Chondrocyte (in vitro differentiated cells): ENCODE measurements around the gene SHB. TPM values are rescaled to one million over a fixed set of nuclear protein-coding genes. Genes with fewer than 3 reads are reported as not detected.
A peak's percentile ranks its signal among the peaks of the same experiment; 100 is the strongest.

Experiments used
- DNase-seq: peaks from one replicate; pipeline ENCODE4 v3.0.0; 2021; ENCODE audit warnings: mixed read lengths, low spot score
- H3K27ac Mint-ChIP-seq: one replicate; pipeline ENCODE4 v1.8.0; 2021; ENCODE audit warnings: mild to moderate bottlenecking, moderate library complexity, mixed read lengths; ENCODE audit not compliant: unreplicated experiment
- H3K27me3 Mint-ChIP-seq: 2 replicates; pipeline ENCODE4 v1.8.0; 2021; ENCODE audit warnings: low read depth, mixed read lengths
- H3K36me3 Mint-ChIP-seq: 2 replicates; pipeline ENCODE4 v1.8.0; 2021; ENCODE audit warnings: low read depth, mixed read lengths
- H3K4me1 Mint-ChIP-seq: 2 replicates; pipeline ENCODE4 v1.8.0; 2021; ENCODE audit warnings: low read depth, mild to moderate bottlenecking, mixed read lengths
- H3K4me3 Mint-ChIP-seq: one replicate; pipeline ENCODE4 v1.8.0; 2021; ENCODE audit warnings: mild to moderate bottlenecking, moderate library complexity, mixed read lengths; ENCODE audit not compliant: unreplicated experiment
- H3K9me3 Mint-ChIP-seq: 2 replicates; pipeline ENCODE4 v1.8.0; 2021; ENCODE audit warnings: low read depth, mixed read lengths
- CTCF ChIP-seq: fragments of 200-600 bp; sonication (generic); IDR thresholded peaks from 2 replicates; pipeline ENCODE4 v1.5.0; 2021; ENCODE audit warnings: antibody characterized with exemption, mild to moderate bottlenecking, moderate library complexity
- total RNA-seq: library from RNA; stranded (reverse); gene quantifications from 3 replicates; pipeline ENCODE4 v1.2.1, GENCODE V29; 2021

SHB gene
- total RNA-seq, 1 donor from 2014 or later, result 23.8 TPM

- H3K4me1 Mint-ChIP-seq, result peaks cover 45% of the 10 kb centered on the region
- no peaks in the 10 kb centered on the region for H3K27me3 Mint-ChIP-seq
- H3K4me3 Mint-ChIP-seq, result no peak overlapping the region
- H3K36me3 Mint-ChIP-seq, result peaks cover 2% of the 10 kb centered on the region
- H3K27ac Mint-ChIP-seq, result no peak overlapping the region
- no peak for TF ChIP-seq CTCF
- DNase-seq, result peak; percentile 39
- no peaks in the 10 kb centered on the region for H3K9me3 Mint-ChIP-seq
These were observed 90.0 kb downstream of the SHB start for GRCh38 chr9:37978983-37979382.

- no peak overlapping the region for H3K4me3 Mint-ChIP-seq
- no peaks in the 10 kb centered on the region for H3K27me3 Mint-ChIP-seq
- no peak for DNase-seq
- H3K36me3 Mint-ChIP-seq, result peaks cover 2% of the 10 kb centered on the region
- no peaks in the 10 kb centered on the region for H3K9me3 Mint-ChIP-seq
- no peak overlapping the region for H3K27ac Mint-ChIP-seq
- H3K4me1 Mint-ChIP-seq, result peaks cover 45% of the 10 kb centered on the region
- no peak for TF ChIP-seq CTCF
These were observed 90.6 kb downstream of the SHB start for GRCh38 chr9:37978481-37978864.

GRCh38 chr9:37977851-37978480, 91.1 kb downstream of the SHB start:
- Mint-ChIP-seq H3K36me3 (peaks cover 2% of the 10 kb centered on the region), H3K4me3 (no peak overlapping the region), H3K27me3 (no peaks in the 10 kb centered on the region), H3K4me1 (peaks cover 45% of the 10 kb centered on the region), H3K27ac (no peak overlapping the region), H3K9me3 (no peaks in the 10 kb centered on the region)
- DNase-seq, result no peak
- TF ChIP-seq CTCF, result no peak

- Mint-ChIP-seq H3K27ac (peak overlapping the region; percentile 78), H3K27me3 (no peaks in the 10 kb centered on the region), H3K9me3 (no peaks in the 10 kb centered on the region), H3K4me3 (no peak overlapping the region), H3K36me3 (peaks cover 6% of the 10 kb centered on the region), H3K4me1 (peaks cover 52% of the 10 kb centered on the region)
- TF ChIP-seq CTCF, result no peak
- peak; percentile 5 for DNase-seq
These were observed 92.1 kb downstream of the SHB start for GRCh38 chr9:37976714-37977477.

GRCh38 chr9:37975639-37976038, 93.4 kb downstream of the SHB start:
- DNase-seq, result peak; percentile 27
- peak overlapping the region; percentile 49 for H3K27ac Mint-ChIP-seq
- TF ChIP-seq CTCF, result no peak
- peaks cover 52% of the 10 kb centered on the region for H3K4me1 Mint-ChIP-seq
- H3K27me3 Mint-ChIP-seq, result no peaks in the 10 kb centered on the region
- H3K9me3 Mint-ChIP-seq, result no peaks in the 10 kb centered on the region
- H3K4me3 Mint-ChIP-seq, result no peak overlapping the region
- peaks cover 8% of the 10 kb centered on the region for H3K36me3 Mint-ChIP-seq
